Skeletal muscle satellite cell (primary cell): Measurements from ENCODE around the gene BSCL2. TPM values are rescaled to one million over a fixed set of nuclear protein-coding genes. Genes with fewer than 3 reads are reported as not detected.

Experiments
- H3K27me3 ChIP-seq: 2 replicates; pipeline ENCODE4 v1.7.0; 2013; ENCODE audit warnings: low read length; ENCODE audit not compliant: control insufficient read depth, insufficient read depth
- H3K36me3 ChIP-seq: 2 replicates; pipeline ENCODE4 v1.7.0; 2013; ENCODE audit warnings: mild to moderate bottlenecking, control low read depth, low read length; ENCODE audit not compliant: insufficient read depth
- H3K4me1 ChIP-seq: 2 replicates; pipeline ENCODE4 v1.7.0; 2013; ENCODE audit warnings: low read length; ENCODE audit not compliant: control insufficient read depth, insufficient read depth
- H3K4me2 ChIP-seq: 2 replicates; pipeline ENCODE4 v1.7.0; 2013; ENCODE audit warnings: mild to moderate bottlenecking, low read length
- H3K4me3 ChIP-seq: 2 replicates; pipeline ENCODE4 v1.7.0; 2013; ENCODE audit warnings: low read length
- H3K9ac ChIP-seq: 2 replicates; pipeline ENCODE4 v1.7.0; 2013; ENCODE audit warnings: mild to moderate bottlenecking, low read depth, low read length, moderate library complexity
- H3K9me3 ChIP-seq: replicated peaks from 2 replicates; pipeline ENCODE4 v1.7.0; 2013; ENCODE audit warnings: mild to moderate bottlenecking, control low read depth, low read length
- small RNA-seq: library from RNA; depleted of rRNA; stranded (forward); fragments of <200 nt; gene quantifications from one replicate; pipeline ENCODE3, GENCODE V24; 2012

Gene BSCL2

DNA sequence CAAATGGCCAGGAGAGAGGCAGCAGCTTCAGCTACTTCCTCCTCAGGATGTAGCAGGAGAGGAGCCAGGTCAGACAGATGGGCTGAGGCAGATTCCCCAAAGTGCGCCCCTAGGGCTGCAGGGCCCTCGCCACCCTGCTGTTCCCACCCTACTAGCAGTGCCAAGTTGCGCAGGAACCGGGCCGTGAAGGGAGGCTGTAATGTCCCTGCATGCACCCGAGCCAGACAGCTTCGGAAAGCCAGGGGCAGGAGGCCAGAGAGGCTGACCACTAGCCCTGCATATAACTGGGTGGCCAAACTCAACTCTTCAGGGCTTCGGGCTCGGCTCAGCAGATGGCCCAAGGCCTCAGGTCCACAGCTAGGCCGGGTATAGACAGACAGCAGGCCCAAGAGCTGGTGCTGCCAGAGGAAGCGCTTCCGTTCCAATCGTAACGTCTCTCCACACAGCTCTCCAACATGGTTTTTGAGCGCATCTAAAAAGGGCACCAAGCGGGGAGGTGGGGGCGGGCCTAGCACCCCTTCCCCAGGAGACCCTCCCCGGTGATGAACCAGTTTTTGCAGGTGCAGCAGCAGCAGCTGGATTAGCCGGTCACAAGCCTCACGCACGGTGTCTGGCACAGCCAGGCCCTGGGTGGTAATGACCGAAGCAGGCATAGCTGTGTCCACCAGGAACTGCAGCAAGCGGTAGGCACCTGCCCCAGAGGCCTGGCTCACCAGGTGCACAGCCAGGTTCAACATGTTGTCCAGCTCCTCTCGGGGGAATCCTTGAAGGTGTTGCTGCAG lies 58.8 kb downstream of the BSCL2 start:
- Histone ChIP-seq H3K9me3 (no peaks in the 10 kb centered on the region), H3K4me1 (peaks cover 36% of the 10 kb centered on the region), H3K27me3 (no peaks in the 10 kb centered on the region), H3K4me2 (no peak overlapping the region), H3K9ac (no peak overlapping the region), H3K4me3 (no peak overlapping the region), H3K36me3 (peaks cover 28% of the 10 kb centered on the region)

- H3K9ac ChIP-seq, result no peak overlapping the region
- H3K27me3 ChIP-seq, result no peaks in the 10 kb centered on the region
- H3K4me2 ChIP-seq, result peak overlapping the region; percentile 68
- H3K4me1 ChIP-seq, result peaks cover 36% of the 10 kb centered on the region
- H3K9me3 ChIP-seq, result no peaks in the 10 kb centered on the region
- peaks cover 33% of the 10 kb centered on the region for H3K36me3 ChIP-seq
- H3K4me3 ChIP-seq, result no peak overlapping the region
These were observed 59.6 kb downstream of the BSCL2 start for GRCh38 chr11:62647609-62648005.

GRCh38 chr11:62646825-62647608 lies 60.2 kb downstream of the BSCL2 start:
- H3K9ac ChIP-seq, result peak overlapping the region; percentile 27

DNA sequence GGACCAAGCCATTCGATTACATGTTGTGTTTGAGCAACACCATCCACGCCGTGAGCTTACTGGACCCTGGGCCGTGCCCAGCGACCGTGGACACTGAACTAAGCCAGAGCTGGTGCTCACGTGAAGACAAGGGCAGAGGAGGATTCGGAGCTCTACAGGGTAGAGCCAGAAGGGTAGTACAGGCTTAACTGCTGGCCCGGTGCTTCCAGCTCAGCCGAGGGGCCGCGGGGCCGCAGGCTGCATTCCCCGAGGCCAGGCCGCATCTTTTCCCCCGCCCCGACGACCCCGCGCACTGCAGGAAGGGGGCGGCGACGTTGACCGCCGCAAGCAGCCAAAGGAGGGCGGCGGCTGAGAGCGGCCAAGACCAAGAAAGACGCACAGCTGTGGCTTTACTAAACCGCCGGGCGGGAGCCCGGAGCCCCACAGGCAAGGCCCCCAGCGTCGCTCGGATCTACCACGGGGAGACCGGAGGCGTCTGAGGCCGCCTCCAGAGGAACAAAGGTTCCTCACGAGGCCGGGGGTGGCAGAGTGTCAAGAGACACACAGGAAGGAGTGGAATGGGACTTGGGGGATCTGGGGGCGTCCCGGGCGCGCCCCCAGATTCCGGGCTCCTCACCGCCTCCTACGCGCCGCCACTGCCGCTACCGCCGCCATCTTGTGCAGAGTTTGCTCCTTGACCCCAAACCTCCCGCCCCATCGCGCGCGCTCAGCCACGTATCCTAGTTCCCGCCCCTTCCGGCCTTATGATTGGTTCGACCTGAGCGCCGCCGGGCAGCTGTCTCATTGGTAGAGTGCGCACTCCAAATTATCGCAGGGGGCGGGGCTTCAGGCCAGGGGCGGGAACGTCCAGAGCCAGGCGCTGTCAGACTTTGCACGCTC lies 61.0 kb downstream of the BSCL2 start, which contains the start of gene GANAB:
GANAB (minus strand) TSS at position 668 of the 879 bp plus-strand sequence; CDS start at position 654, 14 bp downstream.
- Histone ChIP-seq H3K4me1 (peaks cover 26% of the 10 kb centered on the region), H3K9ac (peak within 1 kb of the TSS; percentile 100), H3K4me3 (peak within 1 kb of the TSS; percentile 96), H3K27me3 (no peaks in the 10 kb centered on the region), H3K4me2 (peak within 1 kb of the TSS; percentile 85), H3K36me3 (peaks cover 34% of the 10 kb centered on the region), H3K9me3 (no peaks in the 10 kb centered on the region)

More at GRCh38 chr11:62646825-62647608, 60.2 kb downstream of the BSCL2 start:
- Histone ChIP-seq H3K27me3 (no peaks in the 10 kb centered on the region), H3K9me3 (no peaks in the 10 kb centered on the region), H3K4me1 (peaks cover 32% of the 10 kb centered on the region), H3K4me2 (peak overlapping the region; percentile 68), H3K36me3 (peaks cover 34% of the 10 kb centered on the region), H3K4me3 (peak overlapping the region; percentile 36)

DNA sequence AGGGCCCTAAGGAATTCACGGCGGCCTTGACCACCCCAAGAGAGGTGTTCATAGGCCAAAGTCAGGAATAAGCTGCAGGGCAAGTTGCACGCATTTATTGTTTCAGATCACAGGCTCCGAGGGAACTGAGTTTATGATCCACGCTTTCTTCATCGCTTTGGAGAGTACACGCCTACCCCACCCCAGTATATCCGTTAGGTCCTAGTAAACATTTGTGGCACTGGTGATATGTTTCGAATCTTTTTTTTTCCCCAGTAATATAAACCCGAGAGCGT lies 61.6 kb downstream of the BSCL2 start:
- H3K4me1 ChIP-seq, result peaks cover 26% of the 10 kb centered on the region
- H3K4me2 ChIP-seq, result peak overlapping the region; percentile 85
- peaks cover 34% of the 10 kb centered on the region for H3K36me3 ChIP-seq

GRCh38 chr11:62644220-62644619 lies 63.0 kb downstream of the BSCL2 start:
- H3K36me3 ChIP-seq, result peaks cover 34% of the 10 kb centered on the region
- peaks cover 26% of the 10 kb centered on the region for H3K4me1 ChIP-seq
- no peak overlapping the region for H3K9ac ChIP-seq
- H3K27me3 ChIP-seq, result no peaks in the 10 kb centered on the region
- no peaks in the 10 kb centered on the region for H3K9me3 ChIP-seq
- H3K4me3 ChIP-seq, result no peak overlapping the region
- H3K4me2 ChIP-seq, result no peak overlapping the region

More for the DNA sequence above, 61.6 kb downstream of the BSCL2 start:
- Histone ChIP-seq H3K4me3 (peak overlapping the region; percentile 96), H3K9me3 (no peaks in the 10 kb centered on the region), H3K27me3 (no peaks in the 10 kb centered on the region), H3K9ac (peak overlapping the region; percentile 100)

Small RNA genes within 50 kb of the gene (small RNA-seq; reads per million reads assigned to genes)
- not detected for gene SNORA57
